NCI-H748 (cell line): Measurements from ENCODE around the gene SCRG1.

Experiments used
- DNase-seq: peaks from one replicate; lab custom pipeline; 2025; ENCODE audit not compliant: unreplicated experiment; lab: John Stamatoyannopoulos, UW

Gene SCRG1

DNA sequence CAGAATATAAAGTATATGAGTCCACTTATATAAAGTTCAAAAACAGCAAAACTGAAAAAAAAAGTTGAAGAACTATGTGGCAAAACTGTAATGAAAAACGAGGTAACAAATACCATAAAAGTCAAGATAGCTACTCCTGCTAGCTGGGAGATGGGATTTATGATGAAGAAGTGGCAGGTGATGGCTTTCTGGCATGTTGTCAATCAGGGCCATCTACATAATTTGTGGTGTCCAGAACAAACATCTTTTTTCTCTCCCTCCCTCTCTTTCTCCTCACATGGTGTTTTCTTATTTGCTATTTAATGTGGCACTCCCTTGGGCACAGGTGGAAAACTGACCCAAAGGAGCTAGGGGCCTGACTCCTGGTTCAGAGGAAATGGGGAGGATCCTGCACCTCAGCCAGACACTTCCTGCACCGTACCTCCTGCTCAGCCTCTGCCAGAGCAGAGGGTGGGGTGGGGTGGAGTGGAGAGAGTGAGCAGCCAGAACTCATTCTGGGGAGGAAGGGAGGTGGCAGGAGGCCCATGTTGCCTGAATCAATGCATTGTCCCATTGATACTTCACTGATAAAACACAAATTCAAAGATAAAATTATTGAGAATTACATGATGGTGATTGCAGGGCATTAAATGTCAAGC lies 33.4 kb downstream of the SCRG1 start:
- peak; percentile 74 for DNase-seq

- no peak for DNase-seq
Measured at GRCh38 chr4:173362666-173363065, 36.2 kb downstream of the SCRG1 start.

DNA sequence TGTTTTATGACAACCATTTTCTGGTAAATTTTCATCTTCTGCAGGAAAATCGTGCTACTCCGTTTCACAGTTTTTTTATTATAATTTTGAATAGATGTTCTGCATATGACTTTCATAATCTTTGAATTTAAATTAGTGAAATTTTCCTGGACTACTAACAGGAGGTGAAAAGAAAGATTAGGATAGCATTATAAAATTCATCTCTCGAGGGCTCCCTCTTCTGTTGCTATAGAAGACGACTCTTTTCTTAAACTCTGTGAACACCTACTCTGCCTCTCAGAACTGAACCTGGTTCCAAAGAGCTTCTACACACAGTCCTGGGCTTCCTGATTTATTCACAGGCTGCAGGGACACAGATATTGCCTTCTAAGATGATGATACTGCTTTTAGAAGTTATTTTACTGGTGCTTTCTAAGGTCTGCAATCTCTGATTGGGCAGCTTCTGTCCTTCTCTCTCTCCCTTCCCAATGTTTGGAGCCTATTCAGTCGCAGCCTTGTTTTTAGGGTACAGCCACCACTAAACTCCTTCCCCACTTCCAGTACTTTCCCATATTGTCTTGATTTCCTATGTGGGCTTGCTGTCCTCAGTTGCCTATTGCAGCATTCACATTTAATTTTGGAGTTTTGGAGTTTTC lies 38.2 kb downstream of the SCRG1 start:
- no peak for DNase-seq

DNA sequence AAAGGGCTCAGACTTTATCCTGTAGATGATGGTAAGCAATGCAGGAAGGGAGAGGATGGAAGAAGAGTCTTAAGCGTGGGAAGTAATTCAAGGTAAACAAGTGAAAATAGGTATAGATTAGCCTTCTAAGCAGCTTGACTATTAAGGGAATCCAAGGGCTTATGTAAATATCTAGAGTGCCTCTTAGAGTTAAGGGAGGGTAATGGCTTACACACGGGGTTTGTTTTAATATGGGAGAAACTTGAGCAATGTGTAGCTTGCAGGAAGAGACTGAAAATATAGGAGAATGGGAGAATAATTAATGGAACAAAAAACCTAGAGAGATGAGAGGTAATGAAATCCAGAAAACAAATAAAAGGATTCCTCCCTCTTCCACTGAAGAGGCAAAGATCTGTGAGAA lies 41.0 kb downstream of the SCRG1 start:
- DNase-seq, result peak; percentile 57

GRCh38 chr4:173347467-173347866 lies 51.4 kb downstream of the SCRG1 start:
- DNase-seq, result no peak

DNA sequence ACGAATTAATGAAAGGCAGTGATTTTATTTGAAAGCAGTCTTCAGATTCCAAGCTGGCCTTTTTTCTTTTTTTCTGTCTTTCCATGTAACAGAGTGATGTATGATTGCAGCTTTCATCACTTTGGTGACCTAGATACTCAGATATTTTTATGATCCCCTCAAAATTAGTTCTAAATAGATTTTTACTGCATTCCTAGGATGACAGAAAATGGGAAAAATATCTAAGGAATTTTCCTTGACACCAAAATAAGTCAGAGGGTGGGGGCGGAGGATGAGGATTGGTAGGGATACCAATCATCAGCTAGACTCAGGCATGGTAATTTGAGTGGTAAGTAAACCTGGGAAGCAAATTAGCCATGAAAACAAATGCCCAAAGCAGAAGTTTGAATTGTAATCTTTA lies 52.8 kb downstream of the SCRG1 start:
- DNase-seq, result no peak

- DNase-seq, result no peak
Measured at GRCh38 chr4:173345648-173346047, 53.3 kb downstream of the SCRG1 start.

DNA sequence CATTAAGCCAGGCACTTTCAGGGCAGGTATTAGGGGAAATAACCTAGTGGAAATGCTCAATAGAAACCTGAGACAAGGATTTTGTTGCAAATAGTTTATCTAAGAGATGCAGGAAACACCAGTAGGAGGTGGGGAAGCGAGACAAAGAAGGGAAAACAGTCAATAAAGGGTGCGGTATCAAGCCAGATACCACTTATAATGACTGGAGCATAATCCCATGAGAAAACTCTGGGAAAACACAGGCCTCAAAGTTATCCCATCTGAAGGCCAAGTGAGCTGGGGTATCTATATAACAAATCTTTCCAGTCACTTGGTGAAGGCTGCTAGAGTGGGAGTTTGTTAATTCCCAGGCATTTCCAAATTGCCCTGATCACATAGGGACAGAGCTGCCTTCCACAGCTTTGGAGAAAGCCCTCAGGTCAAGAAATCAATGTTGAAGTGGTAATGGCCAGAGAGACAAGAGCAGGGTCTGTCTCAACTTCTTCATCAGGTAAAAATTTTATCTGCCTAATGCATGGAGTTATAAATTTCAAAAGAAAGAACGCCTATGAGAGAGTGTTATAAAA lies 55.0 kb downstream of the SCRG1 start:
- no peak for DNase-seq

GRCh38 chr4:173337463-173337862 lies 61.5 kb downstream of the SCRG1 start:
- no peak for DNase-seq

GRCh38 chr4:173334891-173335752 lies 63.8 kb downstream of the SCRG1 start:
- peak; percentile 90 for DNase-seq
